Kidney tubule cell (primary cell): ENCODE data around the gene IKBKE.

Experiments
- DNase-seq: peaks from one replicate; pipeline ENCODE4 v3.0.0-alpha.2; 2018; ENCODE audit warnings: low spot score

Gene IKBKE

GRCh38 chr1:206496131-206496793, 26.0 kb downstream of the IKBKE start:
- peak; percentile 57 for DNase-seq

DNA sequence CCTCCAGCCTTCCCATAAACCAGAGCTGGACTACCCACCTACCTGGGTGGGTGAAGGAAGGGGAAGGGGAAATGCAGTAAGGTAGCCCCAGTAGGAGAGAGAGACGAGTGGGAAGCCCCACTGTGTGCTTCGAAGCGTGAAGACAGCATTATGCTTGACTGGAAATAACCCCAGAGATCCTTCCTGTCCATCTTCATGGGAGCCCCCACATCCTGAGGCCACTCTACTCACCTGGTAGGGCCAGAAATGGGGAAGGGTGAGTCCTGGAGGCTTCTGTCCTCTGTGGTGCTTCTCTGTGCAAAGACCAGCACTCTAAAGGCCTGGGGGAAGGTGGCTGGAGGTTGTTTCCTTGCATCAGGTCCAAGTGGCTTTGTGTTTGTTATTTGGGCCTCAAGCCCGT, 27.1 kb downstream of the IKBKE start:
- no peak for DNase-seq

DNA sequence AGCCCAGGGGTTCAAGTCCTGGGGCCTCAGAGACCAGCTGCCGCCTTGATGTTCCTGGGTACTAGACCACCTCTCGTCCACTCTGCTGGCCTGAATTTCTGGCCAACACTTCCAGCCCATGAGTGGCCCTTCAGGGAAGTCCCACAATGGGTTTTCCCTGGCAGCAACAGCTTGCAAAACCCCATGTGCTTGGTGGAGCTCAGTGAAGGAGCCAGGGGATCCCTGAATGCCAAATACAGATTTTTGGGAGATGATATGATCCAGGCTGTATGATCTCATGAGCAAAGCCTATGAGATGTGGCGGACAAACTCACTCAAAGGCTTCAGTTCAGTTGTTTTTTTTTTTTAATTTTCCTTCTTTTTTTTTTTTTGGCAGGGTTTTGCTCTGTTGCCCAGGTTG, 27.5 kb downstream of the IKBKE start:
- no peak for DNase-seq

DNA sequence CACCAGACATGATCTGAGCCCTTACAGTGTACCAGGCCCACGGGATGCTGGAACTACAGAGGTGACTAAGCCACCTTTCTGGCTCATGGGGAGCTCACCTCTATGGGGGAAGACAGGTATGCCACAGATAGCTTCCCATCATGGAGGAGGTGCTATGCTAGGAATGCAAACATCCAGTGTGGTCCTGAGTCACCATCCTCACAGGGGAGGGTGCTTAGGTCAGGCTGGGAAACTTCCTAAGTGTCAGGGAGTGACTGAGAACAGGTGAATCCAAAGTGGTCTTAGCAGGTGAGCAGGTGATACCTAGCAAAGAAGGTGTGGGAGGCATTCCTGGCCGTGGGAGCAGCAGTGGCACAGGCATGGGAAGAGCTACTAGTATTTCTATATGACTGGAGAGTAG, 28.4 kb downstream of the IKBKE start:
- peak; percentile 94 for DNase-seq

- DNase-seq = no peak
These were observed 29.8 kb downstream of the IKBKE start for GRCh38 chr1:206500046-206500445.

DNA sequence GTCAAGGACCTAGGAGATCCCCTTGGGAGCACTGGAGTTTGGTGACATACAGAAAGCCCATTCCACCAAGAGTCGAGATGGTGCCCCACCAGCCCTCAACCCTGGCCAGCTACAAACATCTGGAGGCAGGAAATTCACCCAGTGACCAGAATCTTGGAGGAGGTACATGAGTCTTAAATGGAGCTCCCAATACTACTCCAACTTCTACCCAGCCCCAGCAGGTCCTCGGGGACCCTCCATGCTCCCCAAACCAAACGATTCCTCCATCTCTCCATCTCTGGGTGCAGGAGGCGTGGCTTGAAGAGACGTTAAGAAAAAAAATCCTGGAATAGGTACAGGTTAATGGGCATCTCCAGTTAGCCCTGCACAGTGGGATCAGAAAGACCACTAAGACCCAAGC, 31.6 kb downstream of the IKBKE start:
- DNase-seq = no peak

DNA sequence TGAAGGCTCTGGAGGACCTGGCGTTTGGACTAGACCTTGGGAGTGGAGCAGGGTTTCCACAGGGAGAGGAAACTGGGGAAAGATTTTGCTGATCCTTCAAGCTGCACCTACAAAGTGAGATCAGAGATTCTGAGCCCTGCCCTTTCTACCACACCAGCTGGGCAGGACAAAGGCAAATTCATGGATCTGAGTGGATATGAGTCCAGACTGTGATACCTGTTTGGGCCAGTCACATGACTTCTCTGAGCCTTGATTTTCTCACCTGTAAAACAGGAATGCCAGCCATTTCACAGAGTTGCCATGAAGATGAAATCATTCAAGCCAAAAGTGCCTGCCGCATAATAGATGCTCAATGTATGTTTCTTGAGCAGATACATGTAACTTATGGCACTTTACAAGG, 32.1 kb downstream of the IKBKE start:
- DNase-seq = no peak

- DNase-seq = no peak
These were observed 32.5 kb downstream of the IKBKE start for GRCh38 chr1:206502812-206503211.

GRCh38 chr1:206503591-206504362, 33.5 kb downstream of the IKBKE start:
- peak; percentile 94 for DNase-seq

DNA sequence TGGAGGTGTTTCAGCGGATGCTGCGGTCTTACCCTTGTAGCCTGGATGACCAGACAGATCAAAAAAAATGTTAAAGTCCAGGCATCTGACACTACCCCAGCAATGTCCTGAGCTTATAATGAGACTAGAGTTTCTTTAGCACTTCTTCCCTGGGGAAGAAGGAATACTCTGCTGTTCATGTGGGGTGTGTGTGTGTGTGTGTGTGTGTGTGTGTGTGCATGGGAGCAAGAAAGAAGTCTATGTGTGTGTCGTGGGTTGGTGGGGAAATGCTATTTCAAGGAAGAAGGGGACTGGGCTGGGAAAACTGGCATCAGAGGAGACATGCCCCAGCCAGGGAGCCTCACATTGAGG, 34.1 kb downstream of the IKBKE start:
- DNase-seq = no peak

- peak; percentile 29 for DNase-seq
These were observed 35.6 kb downstream of the IKBKE start for GRCh38 chr1:206505702-206506355.

GRCh38 chr1:206506405-206507283, 36.4 kb downstream of the IKBKE start:
- DNase-seq = no peak

- DNase-seq = peak; percentile 60
These were observed 37.2 kb downstream of the IKBKE start, which contains the start of gene RASSF5 for GRCh38 chr1:206507284-206508129. TSS of gene RASSF5 (plus strand) at chr1:206507531. CDS start at chr1:206507603, 72 bp downstream.

- DNase-seq = no peak
These were observed 38.0 kb downstream of the IKBKE start for GRCh38 chr1:206508130-206508889.

DNA sequence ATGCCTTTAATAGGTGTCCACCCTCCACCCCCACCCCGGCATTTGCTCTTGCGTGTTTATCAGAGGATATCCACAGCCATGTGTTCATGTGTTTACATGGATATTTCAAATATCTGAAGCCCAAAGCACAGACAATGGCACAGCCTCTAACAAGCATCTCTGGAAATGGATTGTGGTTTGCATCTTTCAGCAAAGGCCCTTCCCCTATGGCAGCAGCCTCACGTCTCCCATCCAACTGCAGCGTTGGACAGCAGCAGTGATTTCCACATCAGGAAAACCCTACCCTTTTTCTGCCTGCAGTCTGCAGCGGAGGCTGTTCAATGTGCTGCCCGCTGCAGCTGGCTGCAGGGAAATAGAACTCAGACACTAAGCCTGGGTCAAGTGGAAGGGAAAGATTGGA, 38.7 kb downstream of the IKBKE start:
- DNase-seq = no peak

DNA sequence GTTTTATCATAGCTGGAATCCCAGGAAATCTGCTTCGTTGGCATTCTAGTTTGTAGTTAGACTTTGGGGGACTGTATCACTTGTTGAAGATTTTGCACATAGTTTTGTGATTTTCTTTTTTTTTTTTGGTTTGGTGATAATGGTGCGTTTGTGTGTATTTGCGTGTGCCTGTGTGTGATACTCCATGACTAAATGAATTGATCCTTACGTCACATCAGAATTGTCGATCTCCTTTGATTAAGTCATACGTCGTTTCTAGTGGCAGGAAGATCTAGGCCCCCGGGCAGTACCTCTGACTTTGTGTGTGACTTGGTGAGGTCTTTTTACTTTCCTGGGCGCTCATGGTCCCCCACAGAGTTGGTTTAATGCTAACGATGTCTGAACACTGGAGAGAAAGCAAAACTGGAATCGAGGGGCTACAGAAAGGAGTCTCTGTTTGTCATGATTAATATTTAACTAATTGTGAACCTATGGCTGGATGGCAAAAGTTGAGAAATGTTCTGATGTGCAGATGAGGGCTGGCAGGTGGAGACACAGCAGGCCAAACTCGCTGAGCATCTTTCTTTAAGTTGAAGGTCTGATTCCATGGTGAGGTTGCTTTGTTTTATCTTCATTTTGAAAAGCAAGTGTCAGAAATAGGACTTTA, 39.5 kb downstream of the IKBKE start:
- DNase-seq = no peak

- DNase-seq = no peak
These were observed 40.1 kb downstream of the IKBKE start for GRCh38 chr1:206510371-206510770.

DNA sequence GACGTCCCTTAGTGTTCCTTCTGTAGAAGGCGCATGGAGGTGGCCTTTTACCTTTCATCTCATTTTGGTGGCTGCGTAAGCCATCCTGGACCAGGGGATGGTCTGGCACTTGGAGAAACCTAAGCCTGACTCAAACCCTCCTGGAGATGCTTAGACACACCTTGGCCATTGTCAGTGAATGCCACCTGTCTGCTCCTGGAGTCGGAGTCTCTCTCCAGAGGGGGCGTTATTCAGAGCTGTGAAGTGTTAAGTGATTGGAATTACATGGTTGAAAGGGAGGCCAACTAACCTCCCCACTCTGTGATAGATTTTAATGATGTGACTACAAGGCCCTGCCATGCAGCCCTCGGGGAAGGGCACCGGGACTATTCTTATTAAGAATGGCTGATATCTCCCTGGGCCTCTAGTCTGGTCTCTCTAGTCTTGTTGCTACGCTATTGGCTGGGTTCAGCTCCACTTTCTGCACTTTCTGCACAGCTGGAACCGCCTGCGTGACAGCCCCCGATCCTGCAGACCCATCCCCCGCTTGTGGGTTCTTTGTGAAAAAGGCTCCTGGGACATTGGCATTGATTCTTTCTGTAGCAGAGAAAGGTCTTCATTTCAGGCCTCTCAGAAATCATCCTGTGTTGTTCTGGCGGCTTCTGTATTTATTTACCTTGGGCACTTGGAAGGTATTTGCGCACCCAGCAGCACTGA, 41.2 kb downstream of the IKBKE start:
- no peak for DNase-seq
